Naive thymus-derived CD8-positive, alpha-beta T cell (primary cell): ENCODE results near the gene RPS29. TPM values are rescaled to one million over a fixed set of nuclear protein-coding genes. Genes with fewer than 3 reads are reported as not detected.

Experiments used
- ATAC-seq, 2 donors: fragments of 150-1000 bp; cut with Tn5 transposase in 1 of 2; sonication (Bioruptor Pico), chemical (Tn5 transposase) in 1 of 2; 1 replicate in 1 of 2; 2 replicates in 1 of 2; pipeline ENCODE4 v1.10.0; 2021; ENCODE audit warnings: mild to moderate bottlenecking in 2 of 2, moderate library complexity in 2 of 2
- POLR2A ChIA-PET: fragments of 350-600 bp; sonication (Branson Sonifier 250); formaldehyde crosslinking; loops from one replicate; lab custom pipeline; 2021; ENCODE audit warnings: antibody characterized with exemption; lab: Charles Lee
- DNase-seq, 10 donors: peaks; one replicate each; pipeline versions ENCODE4 v3.0.0 to v3.0.0-alpha.2; 2020 to 2022
- H3K27ac Mint-ChIP-seq, 10 donors: one replicate each; pipeline ENCODE4 v1.8.0; 2020 to 2022; ENCODE audit warnings: mild to moderate bottlenecking in 10 of 10, mixed read lengths in 10 of 10, moderate library complexity in 4 of 10, inconsistent platforms in 1 of 10
- H3K27me3 Mint-ChIP-seq, 5 donors: one replicate each; pipeline ENCODE4 v1.8.0; 2021 to 2022; ENCODE audit warnings: mixed read lengths in 5 of 5
- H3K36me3 Mint-ChIP-seq, 3 donors: one replicate each; pipeline ENCODE4 v1.8.0; 2020 to 2022; ENCODE audit warnings: mixed read lengths in 3 of 3, mild to moderate bottlenecking in 2 of 3, inconsistent platforms in 1 of 3
- H3K4me1 Mint-ChIP-seq, 4 donors: one replicate each; pipeline ENCODE4 v1.8.0; 2021 to 2022; ENCODE audit warnings: mixed read lengths in 4 of 4
- H3K4me3 Mint-ChIP-seq, 10 donors: one replicate each; pipeline ENCODE4 v1.8.0; 2020 to 2022; ENCODE audit warnings: mild to moderate bottlenecking in 10 of 10, mixed read lengths in 10 of 10, moderate library complexity in 6 of 10, inconsistent platforms in 1 of 10
- H3K9me3 Mint-ChIP-seq, 9 donors: one replicate each; pipeline ENCODE4 v1.8.0; 2020 to 2022; ENCODE audit warnings: mixed read lengths in 9 of 9, mild to moderate bottlenecking in 3 of 9, inconsistent platforms in 1 of 9, moderate library complexity in 1 of 9
- polyA plus RNA-seq, 3 donors: library from polyadenylated mRNA; unstranded; fragments of 300-500 nt; fragmentation: Illumina TruSeq; gene quantifications; one replicate each; pipeline ENCODE4 v1.2.3, GENCODE V29; 2021
- total RNA-seq, 8 experiments: library from RNA in 2 of 8; stranded (reverse) in 2 of 8; gene quantifications; one replicate each; pipeline ENCODE4 v1.2.3 and lab custom pipeline; 2021 to 2026

Gene RPS29
- total and polyA plus RNA-seq, 5 experiments from 2014 or later = 2,453 to 13,490 (median 11,853) TPM

- Mint-ChIP-seq H3K27me3 (no peaks in the 10 kb centered on the region), H3K27ac (no peak overlapping the region), H3K4me3 (no peak overlapping the region), H3K9me3 (peaks cover 0 to 7% (median 1%) of the 10 kb centered on the region in 9 donors), H3K36me3 (peaks cover 0 to 55% (median 37%) of the 10 kb centered on the region in 3 donors), H3K4me1 (peaks cover 8 to 25% (median 13%) of the 10 kb centered on the region in 4 donors)
- ATAC-seq (no peak), DNase-seq (no peak)
- POLR2A ChIA-PET = interaction anchor here (2.2 kb wide), 1 partner anchor 12 kb away, joined by 6 read pairs; the partner anchor contains the start of gene RPS29
Observed at GRCh38 chr14:49574038-49574437, 12.1 kb downstream of the RPS29 start.

- H3K27me3 Mint-ChIP-seq = no peaks in the 10 kb centered on the region
- peaks cover 0 to 4% (median 0%) of the 10 kb centered on the region in 4 donors for H3K4me1 Mint-ChIP-seq
- peaks cover 0 to 25% (median 16%) of the 10 kb centered on the region in 3 donors for H3K36me3 Mint-ChIP-seq
- H3K9me3 Mint-ChIP-seq = peaks cover 0 to 7% (median 1%) of the 10 kb centered on the region in 9 donors
- POLR2A ChIA-PET = no interaction called here
- no peak for DNase-seq
- H3K4me3 Mint-ChIP-seq = no peak overlapping the region
- H3K27ac Mint-ChIP-seq = no peak overlapping the region
- no peak for ATAC-seq
Observed at GRCh38 chr14:49569281-49569680, 16.9 kb downstream of the RPS29 start.

- H3K27me3 Mint-ChIP-seq = peaks cover 0 to 7% (median 3%) of the 10 kb centered on the region in 5 donors
- DNase-seq (no peak), ATAC-seq (no peak)
- H3K27ac Mint-ChIP-seq = peak overlapping the region in 1 of 10 donors; percentile 48
- peaks cover 0 to 7% (median 1%) of the 10 kb centered on the region in 9 donors for H3K9me3 Mint-ChIP-seq
- POLR2A ChIA-PET = interaction anchor here (0.7 kb wide), 1 partner anchor 519 kb away, joined by 4 read pairs; no protein-coding TSS in a partner anchor
- peaks cover 0 to 4% (median 0%) of the 10 kb centered on the region in 4 donors for H3K4me1 Mint-ChIP-seq
- H3K36me3 Mint-ChIP-seq = peaks cover 0 to 8% (median 3%) of the 10 kb centered on the region in 3 donors
- no peak overlapping the region for H3K4me3 Mint-ChIP-seq
Observed at GRCh38 chr14:49566714-49567113, 19.5 kb downstream of the RPS29 start.

- H3K27ac Mint-ChIP-seq = no peak overlapping the region
- ATAC-seq (no peak), DNase-seq (no peak)
- POLR2A ChIA-PET = no interaction called here
- peaks cover 0 to 12% (median 4%) of the 10 kb centered on the region in 5 donors for H3K27me3 Mint-ChIP-seq
- no peaks in the 10 kb centered on the region for H3K36me3 Mint-ChIP-seq
- H3K4me1 Mint-ChIP-seq = no peaks in the 10 kb centered on the region
- no peak overlapping the region for H3K4me3 Mint-ChIP-seq
- H3K9me3 Mint-ChIP-seq = no peaks in the 10 kb centered on the region
Observed at GRCh38 chr14:49559979-49560768, 26.0 kb downstream of the RPS29 start.

- Mint-ChIP-seq H3K27me3 (no peaks in the 10 kb centered on the region), H3K4me3 (no peak overlapping the region), H3K4me1 (no peaks in the 10 kb centered on the region), H3K27ac (no peak overlapping the region), H3K9me3 (no peaks in the 10 kb centered on the region), H3K36me3 (no peaks in the 10 kb centered on the region)
- ATAC-seq = no peak
- POLR2A ChIA-PET = no interaction called here
- no peak for DNase-seq
Observed at GRCh38 chr14:49553892-49554291, 32.3 kb downstream of the RPS29 start.

GRCh38 chr14:49553106-49553505 is 33.1 kb downstream of the RPS29 start:
- Mint-ChIP-seq H3K27me3 (peaks cover 0 to under 1% (median 0%) of the 10 kb centered on the region in 5 donors), H3K27ac (no peak overlapping the region), H3K36me3 (no peaks in the 10 kb centered on the region), H3K9me3 (no peaks in the 10 kb centered on the region), H3K4me3 (no peak overlapping the region), H3K4me1 (no peaks in the 10 kb centered on the region)
- POLR2A ChIA-PET = no interaction called here
- no peak for DNase-seq
- ATAC-seq = no peak

GRCh38 chr14:49551569-49551968 is 34.6 kb downstream of the RPS29 start:
- ATAC-seq (no peak), DNase-seq (no peak)
- H3K27ac Mint-ChIP-seq = peak overlapping the region in 1 of 10 donors; percentile 7
- POLR2A ChIA-PET = no interaction called here
- H3K4me1 Mint-ChIP-seq = no peaks in the 10 kb centered on the region
- peaks cover 0 to 3% (median 0%) of the 10 kb centered on the region in 5 donors for H3K27me3 Mint-ChIP-seq
- H3K36me3 Mint-ChIP-seq = no peaks in the 10 kb centered on the region
- H3K4me3 Mint-ChIP-seq = no peak overlapping the region
- H3K9me3 Mint-ChIP-seq = no peaks in the 10 kb centered on the region

GRCh38 chr14:49550286-49551184 is 35.6 kb downstream of the RPS29 start:
- H3K4me3 Mint-ChIP-seq = no peak overlapping the region
- ATAC-seq (no peak), DNase-seq (no peak)
- H3K36me3 Mint-ChIP-seq = no peaks in the 10 kb centered on the region
- H3K4me1 Mint-ChIP-seq = no peaks in the 10 kb centered on the region
- H3K27me3 Mint-ChIP-seq = peaks cover 0 to 3% (median 0%) of the 10 kb centered on the region in 5 donors
- H3K27ac Mint-ChIP-seq = no peak overlapping the region
- H3K9me3 Mint-ChIP-seq = no peaks in the 10 kb centered on the region
- POLR2A ChIA-PET = no interaction called here

GRCh38 chr14:49549881-49550280 is 36.3 kb downstream of the RPS29 start:
- POLR2A ChIA-PET = no interaction called here
- ATAC-seq (no peak), DNase-seq (no peak)
- H3K4me1 Mint-ChIP-seq = no peaks in the 10 kb centered on the region
- no peaks in the 10 kb centered on the region for H3K36me3 Mint-ChIP-seq
- peak overlapping the region in 1 of 10 donors; percentile 75 for H3K27ac Mint-ChIP-seq
- no peak overlapping the region for H3K4me3 Mint-ChIP-seq
- peaks cover 0 to 3% (median 0%) of the 10 kb centered on the region in 5 donors for H3K27me3 Mint-ChIP-seq
- H3K9me3 Mint-ChIP-seq = no peaks in the 10 kb centered on the region

- no peak for DNase-seq
- Mint-ChIP-seq H3K36me3 (no peaks in the 10 kb centered on the region), H3K4me3 (no peak overlapping the region), H3K9me3 (no peaks in the 10 kb centered on the region), H3K27ac (peak overlapping the region in 2 of 10 donors; percentile 2 to 75), H3K4me1 (no peaks in the 10 kb centered on the region), H3K27me3 (peaks cover 0 to 3% (median 0%) of the 10 kb centered on the region in 5 donors)
- ATAC-seq = no peak
- POLR2A ChIA-PET = no interaction called here
Observed at GRCh38 chr14:49549446-49549845, 36.7 kb downstream of the RPS29 start.

GRCh38 chr14:49546766-49547165 is 39.4 kb downstream of the RPS29 start:
- Mint-ChIP-seq H3K4me3 (no peak overlapping the region), H3K27ac (no peak overlapping the region), H3K27me3 (peaks cover 0 to 3% (median 0%) of the 10 kb centered on the region in 5 donors), H3K9me3 (peaks cover 0 to 7% (median 0%) of the 10 kb centered on the region in 9 donors), H3K36me3 (peaks cover 0 to 4% (median 4%) of the 10 kb centered on the region in 3 donors), H3K4me1 (no peaks in the 10 kb centered on the region)
- DNase-seq = no peak
- POLR2A ChIA-PET = no interaction called here
- no peak for ATAC-seq

GRCh38 chr14:49545716-49546115 is 40.5 kb downstream of the RPS29 start:
- no peak for ATAC-seq
- H3K27ac Mint-ChIP-seq = no peak overlapping the region
- H3K27me3 Mint-ChIP-seq = peaks cover 0 to 3% (median 0%) of the 10 kb centered on the region in 5 donors
- H3K4me1 Mint-ChIP-seq = no peaks in the 10 kb centered on the region
- H3K9me3 Mint-ChIP-seq = peaks cover 0 to 15% (median 3%) of the 10 kb centered on the region in 9 donors
- peaks cover 3 to 11% (median 8%) of the 10 kb centered on the region in 3 donors for H3K36me3 Mint-ChIP-seq
- H3K4me3 Mint-ChIP-seq = no peak overlapping the region
- no peak for DNase-seq
- POLR2A ChIA-PET = no interaction called here
